Islet of Langerhans (tissue), 1 donor: ENCODE results near the gene JARID2.

Source experiments
- FAIRE-seq: peaks from one replicate; lab custom pipeline; 2011; peaks lifted over from hg19 to GRCh38; lab: Jason Lieb, UNC

JARID2 gene

DNA sequence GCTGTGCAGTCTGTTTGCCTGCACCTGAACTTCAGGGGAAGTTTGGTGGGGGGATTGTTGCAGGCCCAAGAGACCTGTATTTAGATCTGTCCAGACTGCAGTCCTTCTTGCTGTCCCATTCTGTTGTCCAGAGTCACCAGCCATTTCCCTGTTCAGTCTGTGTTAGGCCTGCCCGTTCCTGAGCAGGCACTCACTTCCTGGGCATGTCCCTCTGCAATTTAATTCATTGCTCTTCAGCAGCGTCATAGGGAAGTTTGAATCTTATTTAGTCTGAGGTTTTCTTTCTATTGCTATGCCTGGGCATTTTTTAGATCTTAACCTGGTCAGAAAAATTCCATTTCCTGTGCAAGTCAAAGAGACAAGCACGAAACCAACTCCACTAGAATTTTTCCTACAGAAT, 226.8 kb downstream of the JARID2 start:
- no peak for FAIRE-seq

DNA sequence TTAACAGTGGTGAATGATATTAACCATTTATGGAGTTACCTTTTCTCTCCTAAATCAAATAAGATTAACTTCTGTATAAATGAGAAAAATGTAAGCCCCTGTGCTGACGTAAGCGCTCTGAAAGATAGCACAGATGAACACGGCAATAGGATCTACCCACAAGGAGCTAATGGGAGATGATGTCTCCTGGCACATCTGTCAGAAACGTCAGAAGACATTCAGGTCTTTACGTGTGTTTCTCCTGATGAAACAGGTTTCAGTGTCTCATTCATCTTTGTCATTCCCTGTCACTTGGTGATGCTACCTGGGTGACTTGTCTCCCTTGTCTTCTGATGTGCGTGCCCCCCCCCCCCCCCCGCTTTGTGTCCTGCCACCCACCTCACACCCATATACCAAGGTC, 227.3 kb downstream of the JARID2 start:
- no peak for FAIRE-seq

GRCh38 chr6:15473741-15474161, 227.9 kb downstream of the JARID2 start:
- no peak for FAIRE-seq

DNA sequence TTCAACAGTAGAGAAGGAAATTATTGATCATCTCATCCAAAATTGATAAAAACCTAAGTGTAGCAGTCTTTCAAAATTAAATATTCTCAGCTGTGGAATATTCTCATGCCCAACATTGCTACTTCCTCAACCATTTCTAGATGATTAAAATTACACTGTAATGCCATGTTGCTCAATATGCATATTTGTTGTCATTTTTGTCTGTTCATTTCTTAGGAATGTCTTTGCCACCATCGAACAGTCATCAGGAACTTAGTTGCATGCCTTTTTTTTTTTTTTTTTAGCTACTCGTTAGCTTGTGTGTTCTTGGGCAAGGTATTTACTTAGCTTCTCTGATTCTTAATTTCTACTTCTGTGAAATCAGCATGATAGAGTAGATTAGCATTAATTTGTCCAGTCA, 228.3 kb downstream of the JARID2 start:
- no peak for FAIRE-seq

- FAIRE-seq, result no peak
Observed at GRCh38 chr6:15475261-15475660, 229.4 kb downstream of the JARID2 start.

DNA sequence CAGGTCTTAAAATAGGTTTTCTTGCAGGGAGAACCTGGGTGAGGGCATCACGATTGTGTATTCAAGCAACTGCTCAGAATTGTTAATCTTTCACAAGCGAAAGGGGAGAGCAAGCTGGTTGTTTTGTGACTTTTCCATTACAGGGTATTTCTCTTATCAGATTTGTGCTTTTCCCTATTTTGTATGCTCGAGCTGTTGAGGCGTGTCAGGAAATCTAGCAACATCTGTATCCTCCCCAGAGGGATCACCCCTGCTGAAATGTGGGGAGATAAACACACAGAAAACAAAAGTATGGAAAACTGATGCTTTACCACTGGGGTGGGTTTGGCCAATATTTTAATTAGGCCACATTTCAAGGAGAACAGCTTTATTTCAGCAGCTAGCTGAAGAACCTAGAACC, 230.0 kb downstream of the JARID2 start:
- FAIRE-seq, result no peak

DNA sequence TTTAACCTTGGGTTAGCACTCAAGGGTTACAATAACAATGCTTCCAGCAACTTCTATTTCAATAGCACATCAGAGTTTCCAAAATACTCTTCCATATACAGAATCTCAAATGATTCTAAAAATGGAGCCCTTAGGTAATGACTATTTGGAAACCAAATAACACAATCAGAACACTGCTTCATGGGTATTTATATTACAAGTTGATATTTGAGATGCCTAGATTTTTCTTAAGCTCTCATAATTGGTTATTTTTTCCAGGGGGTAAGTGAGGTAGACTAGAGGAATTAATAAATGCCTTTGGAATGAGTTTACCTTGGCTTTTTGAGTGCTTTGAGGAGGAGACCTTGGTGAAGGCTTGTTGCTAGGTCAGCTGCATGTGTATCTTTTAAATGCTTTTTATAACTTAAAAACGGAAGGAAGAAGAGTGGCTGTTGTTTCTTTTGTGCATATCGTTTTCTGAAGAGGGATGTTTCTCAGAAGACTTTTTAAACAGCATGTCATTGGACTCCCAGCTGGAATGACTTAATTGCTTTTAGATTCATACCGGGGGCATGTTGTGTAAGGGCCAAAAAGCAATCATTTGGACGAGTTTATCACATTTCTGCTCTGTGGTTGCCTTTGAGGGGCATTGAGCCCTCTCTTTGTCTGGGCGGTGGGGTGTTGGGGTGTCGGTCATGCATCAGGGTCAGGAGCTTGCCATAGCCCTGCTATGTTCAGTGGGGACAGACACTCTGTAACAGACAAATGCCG, 230.9 kb downstream of the JARID2 start:
- FAIRE-seq, result no peak

DNA sequence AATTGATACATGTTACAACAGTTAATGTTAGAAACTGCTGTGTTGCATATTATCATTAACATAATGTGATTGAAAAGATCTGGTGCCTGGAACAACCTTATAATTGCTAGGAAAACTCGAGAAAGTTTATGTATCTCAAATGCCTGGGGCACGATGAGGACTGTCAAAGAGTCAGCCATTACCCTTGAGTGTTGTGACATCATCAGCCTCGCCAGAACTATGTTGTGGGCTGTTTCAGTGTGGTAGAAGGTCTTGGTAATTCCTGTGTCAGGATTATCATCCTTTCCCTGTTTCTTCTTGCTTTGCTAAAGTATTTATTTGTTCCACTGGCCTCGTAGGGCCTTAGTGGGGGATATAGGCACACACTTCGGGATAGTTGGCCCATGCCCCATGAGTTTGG, 231.9 kb downstream of the JARID2 start:
- no peak for FAIRE-seq

DNA sequence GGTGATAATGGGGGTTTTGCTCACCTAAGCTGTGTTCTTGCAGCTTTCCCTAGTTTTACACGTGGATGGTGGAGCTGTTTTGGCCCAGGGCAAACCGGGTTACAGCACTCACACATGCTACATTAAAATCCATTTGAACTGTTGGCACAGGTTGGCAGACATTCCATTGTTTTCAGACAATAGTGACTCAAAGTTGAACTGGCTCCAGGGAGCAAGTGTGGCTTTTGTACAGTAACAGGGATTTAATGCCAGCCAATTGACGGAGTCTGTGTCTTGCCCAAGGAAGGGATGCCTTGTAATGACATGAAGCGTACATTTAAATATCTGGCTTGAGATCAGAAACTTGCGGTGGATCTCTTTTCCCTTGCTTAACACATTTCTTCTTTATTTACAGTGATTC, 233.9 kb downstream of the JARID2 start:
- no peak for FAIRE-seq

DNA sequence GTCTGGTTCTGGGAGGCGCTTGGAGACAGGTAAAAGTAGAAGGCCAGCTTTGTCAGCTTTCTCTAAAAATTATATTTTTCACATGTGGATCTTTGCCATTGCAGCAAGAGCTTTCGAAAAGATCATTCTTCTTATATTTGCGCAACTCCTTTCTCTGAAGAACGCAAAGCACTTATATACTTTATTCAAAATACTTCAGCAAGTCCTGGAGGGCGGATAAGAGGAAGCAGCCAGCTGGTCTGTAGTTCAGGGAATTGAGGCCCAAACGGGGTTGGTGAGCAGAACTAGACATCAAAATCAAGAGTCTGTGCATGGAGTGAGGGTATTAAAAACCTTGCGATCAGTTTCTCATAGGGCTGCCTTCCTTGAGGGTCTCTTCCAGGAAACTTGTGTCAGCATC, 234.7 kb downstream of the JARID2 start:
- FAIRE-seq, result no peak

DNA sequence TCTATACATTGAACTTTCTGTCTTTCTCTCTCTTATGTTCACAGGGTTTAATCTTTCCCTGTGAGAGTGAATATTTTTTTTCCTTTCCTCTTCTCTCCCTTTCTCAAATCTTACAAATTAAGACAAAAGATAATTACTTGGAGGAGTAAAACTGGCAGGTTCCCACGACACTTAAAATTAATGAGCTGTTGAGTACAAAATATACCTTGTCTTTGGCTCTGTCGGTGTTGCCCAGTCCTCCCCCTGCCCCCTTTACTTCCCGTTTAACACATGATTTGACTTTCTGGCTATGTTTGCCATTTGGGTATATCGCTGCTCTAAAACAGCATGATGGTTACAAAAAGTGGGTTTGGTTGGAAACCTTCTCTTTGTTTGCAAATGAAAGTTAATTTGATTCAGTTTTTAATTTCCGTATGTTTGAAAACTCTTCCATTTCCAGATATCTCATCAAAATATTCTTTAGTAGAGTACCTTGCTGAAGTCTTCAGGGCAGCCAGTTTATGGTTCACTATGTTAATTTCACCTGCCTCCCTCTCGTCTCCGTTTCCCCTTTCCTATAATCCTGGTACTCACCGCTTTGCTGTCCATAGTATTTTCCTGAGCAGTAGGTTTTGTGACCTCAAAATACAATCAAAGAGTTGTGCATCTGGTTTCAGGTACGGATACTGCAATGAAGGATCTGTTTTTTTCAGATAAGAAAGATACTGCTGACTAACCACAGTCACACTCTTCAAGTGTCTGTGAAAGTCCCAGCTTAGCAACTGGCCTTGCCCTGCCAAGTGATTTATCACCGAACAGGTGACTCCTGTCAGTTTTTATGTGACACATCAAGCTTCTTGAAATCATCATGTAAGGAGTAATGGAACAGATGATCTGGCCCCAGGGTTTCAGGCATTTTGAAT, 235.8 kb downstream of the JARID2 start:
- FAIRE-seq, result no peak

- peak; percentile 33 for FAIRE-seq
Observed at GRCh38 chr6:15483060-15483459, 237.2 kb downstream of the JARID2 start.

DNA sequence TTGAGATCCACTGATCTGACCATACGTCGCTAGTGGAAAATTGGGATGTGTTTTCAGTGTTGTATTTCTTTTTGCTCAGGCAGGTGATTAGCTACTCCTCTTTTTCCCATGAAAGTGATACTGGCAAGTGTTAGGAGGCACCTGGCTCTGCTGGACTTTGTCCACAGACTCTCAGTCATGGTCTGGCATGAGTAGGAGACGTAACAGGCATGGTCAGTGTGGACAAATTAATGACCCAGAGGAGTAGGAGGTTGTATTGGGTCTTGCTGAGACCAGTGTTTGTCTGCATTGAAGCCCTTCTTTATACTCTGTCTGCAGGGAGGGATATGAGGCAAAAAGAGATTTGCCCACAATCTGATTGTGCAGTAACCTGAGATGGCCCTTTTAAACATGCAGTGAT, 238.3 kb downstream of the JARID2 start:
- no peak for FAIRE-seq

- FAIRE-seq, result no peak
Observed at GRCh38 chr6:15484821-15485220, 239.0 kb downstream of the JARID2 start.

- FAIRE-seq, result no peak
Observed at GRCh38 chr6:15485936-15486335, 240.1 kb downstream of the JARID2 start.

DNA sequence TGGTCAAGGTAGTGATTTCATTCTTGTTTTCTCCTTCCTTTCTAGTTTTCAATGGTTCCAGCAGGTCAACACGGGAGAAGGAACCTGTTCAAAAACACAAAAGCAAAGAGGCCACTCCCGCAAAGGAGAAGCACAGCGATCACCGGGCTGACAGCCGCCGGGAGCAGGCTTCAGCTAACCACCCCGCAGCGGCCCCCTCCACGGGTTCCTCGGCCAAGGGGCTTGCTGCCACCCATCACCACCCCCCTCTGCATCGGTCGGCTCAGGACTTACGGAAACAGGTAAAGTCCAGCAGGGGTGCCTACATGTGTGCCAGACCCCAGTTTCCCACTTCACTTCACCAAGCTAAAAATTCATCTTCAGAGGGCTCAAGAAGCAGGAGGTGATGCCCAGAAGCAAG, 241.4 kb downstream of the JARID2 start:
- FAIRE-seq, result no peak

DNA sequence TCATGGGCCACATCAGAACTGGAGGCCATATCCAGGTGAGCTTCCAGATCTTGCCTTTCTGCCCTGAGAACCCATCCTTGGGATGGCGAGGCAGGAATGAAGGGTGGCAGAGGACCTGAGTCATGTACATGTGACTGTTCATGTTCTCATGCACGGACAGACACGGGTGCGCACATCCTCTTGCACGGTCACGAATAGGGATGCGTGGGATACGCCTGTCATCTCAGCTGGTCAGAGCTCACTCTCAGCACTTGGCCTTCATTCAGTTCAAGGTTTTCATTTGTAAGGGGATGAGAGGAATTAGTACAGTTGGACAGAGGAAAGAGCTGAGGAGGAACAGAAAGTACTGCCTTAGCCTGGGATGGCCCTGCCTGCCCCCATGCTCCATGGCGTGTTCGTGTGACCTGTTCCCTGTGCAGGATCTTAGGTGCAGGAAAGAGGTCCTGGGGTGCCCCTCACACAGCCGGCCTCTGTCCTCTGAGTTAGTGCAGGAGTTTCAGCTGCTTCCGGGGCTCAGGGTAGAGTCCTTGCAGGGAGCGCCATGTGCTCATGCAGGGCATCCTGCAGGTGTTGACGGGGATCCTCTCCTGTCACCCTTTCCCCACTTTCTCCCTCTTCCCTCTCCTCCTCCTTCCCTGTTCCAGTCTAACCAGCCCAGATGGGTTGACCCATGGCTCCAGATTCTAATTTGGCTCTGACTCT, 243.5 kb downstream of the JARID2 start:
- no peak for FAIRE-seq

DNA sequence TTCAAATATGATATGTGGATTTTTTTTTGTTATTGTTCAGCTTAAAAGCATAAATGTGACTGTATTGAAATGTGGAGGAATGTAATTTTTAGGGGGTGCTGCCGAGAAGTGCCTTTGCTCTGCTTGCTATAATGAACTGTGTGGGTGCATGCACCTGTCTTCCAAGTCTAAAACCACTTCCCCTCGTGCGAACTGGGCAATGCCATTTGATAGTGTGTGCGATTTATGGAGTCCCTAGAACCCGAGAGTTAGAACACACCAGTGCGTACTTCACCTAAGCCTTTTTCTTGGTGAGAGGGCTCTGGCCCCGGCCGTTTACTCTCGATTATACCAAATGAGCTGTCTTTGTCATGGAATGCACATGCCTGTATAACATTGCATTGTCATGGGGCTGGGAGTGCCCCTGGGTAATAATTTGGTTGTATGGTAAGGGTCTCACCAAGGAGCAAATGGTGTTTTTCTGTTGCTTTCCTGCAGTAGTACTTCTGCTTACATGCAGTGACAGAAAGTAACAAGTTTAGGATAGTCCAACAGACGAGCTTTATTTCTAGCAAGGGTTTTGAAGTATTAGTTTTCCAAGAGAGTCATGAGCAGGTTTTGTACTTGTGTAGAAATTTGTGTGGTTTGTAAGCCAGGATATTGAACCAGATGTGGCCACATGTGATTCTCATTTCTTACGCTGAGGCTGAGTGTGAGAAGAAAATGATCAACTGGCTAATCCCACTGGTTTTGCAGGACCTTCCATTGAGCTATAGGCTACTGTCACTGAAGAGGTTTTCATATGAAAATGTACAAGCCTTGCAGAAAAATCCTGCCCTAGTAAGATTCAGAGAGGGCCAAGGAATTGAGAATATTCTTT, 244.6 kb downstream of the JARID2 start:
- no peak for FAIRE-seq

GRCh38 chr6:15491255-15491985, 245.6 kb downstream of the JARID2 start:
- FAIRE-seq, result peak; percentile 91

DNA sequence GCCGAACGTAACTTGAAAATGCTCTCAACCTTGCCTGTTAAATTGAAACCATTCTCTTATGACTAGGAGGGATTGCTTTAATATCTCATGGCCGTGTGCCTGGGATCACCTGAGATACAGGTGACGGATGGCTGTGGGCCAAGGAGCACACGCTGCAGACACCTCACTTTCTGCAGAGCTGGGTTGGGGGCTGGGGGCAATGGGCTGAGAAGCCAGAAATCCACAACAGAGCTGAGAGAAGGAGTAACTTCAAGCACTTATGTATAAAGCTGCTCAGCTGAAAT, 246.1 kb downstream of the JARID2 start:
- no peak for FAIRE-seq

- no peak for FAIRE-seq
Observed at GRCh38 chr6:15493437-15494168, 247.7 kb downstream of the JARID2 start.
